PC-9 (cell line): ENCODE results near the gene ITGB5. TPM values are rescaled to one million over a fixed set of nuclear protein-coding genes. Genes with fewer than 3 reads are reported as not detected.

Source experiments
- BruUV-seq: library from RNA; stranded (reverse); fragments of 400-500 nt; replicated peaks from 2 replicates; lab custom pipeline; 2021; lab: Mats Ljungman, UMichigan
- CTCF ChIA-PET: fragments of 300-600 bp; sonication (Branson Sonifier 250); formaldehyde crosslinking; loops from one replicate; lab custom pipeline; 2022; ENCODE audit warnings: antibody characterized with exemption; lab: Charles Lee
- POLR2A ChIA-PET: fragments of 300-600 bp; sonication (Branson Sonifier 250); formaldehyde crosslinking; loops from one replicate; lab custom pipeline; 2022; ENCODE audit warnings: antibody characterized with exemption; ENCODE audit not compliant: unreplicated experiment; lab: Charles Lee
- DNase-seq, 2 experiments: peaks; one replicate each; pipeline versions ENCODE4 v3.0.0 to v3.0.0-alpha.2; 2015 to 2022; ENCODE audit warnings: mixed read lengths in 1 of 2
- H2AFZ ChIP-seq: fragments of 200-600 bp; sonication (generic); 2 replicates; pipeline ENCODE4 v1.8.1; 2017; ENCODE audit warnings: antibody characterized with exemption
- H3F3A ChIP-seq: fragments of 200-600 bp; sonication (generic); 2 replicates; pipeline ENCODE4 v1.8.1; 2017; ENCODE audit warnings: antibody characterized with exemption, mild to moderate bottlenecking, low read depth; ENCODE audit not compliant: insufficient read depth
- H3K27ac ChIP-seq: fragments of 200-600 bp; sonication (generic); 2 replicates; pipeline ENCODE4 v1.6.1; 2016; ENCODE audit warnings: mixed run types
- H3K27me3 ChIP-seq: fragments of 200-600 bp; sonication (generic); 2 replicates; pipeline ENCODE4 v1.6.1; 2016; ENCODE audit warnings: low read depth, mixed run types; ENCODE audit not compliant: insufficient read depth
- H3K36me3 ChIP-seq: fragments of 200-600 bp; sonication (generic); 2 replicates; pipeline ENCODE4 v1.6.1; 2016; ENCODE audit warnings: low read depth, mixed run types
- H3K4me1 ChIP-seq: fragments of 200-600 bp; sonication (generic); replicated peaks from 2 replicates; pipeline ENCODE4 v1.6.1; 2016; ENCODE audit warnings: mixed run types; ENCODE audit not compliant: insufficient read depth
- H3K4me2 ChIP-seq: fragments of 200-600 bp; sonication (generic); 2 replicates; pipeline ENCODE4 v1.6.1; 2017; ENCODE audit warnings: mixed run types
- H3K4me3 ChIP-seq: fragments of 200-600 bp; sonication (generic); 2 replicates; pipeline ENCODE4 v1.6.1; 2016; ENCODE audit warnings: mixed run types
- H3K79me2 ChIP-seq: fragments of 200-600 bp; sonication (generic); 2 replicates; pipeline ENCODE4 v1.6.1; 2017; ENCODE audit warnings: low read depth, mixed run types
- H3K9me2 ChIP-seq: fragments of 200-600 bp; sonication (generic); 2 replicates; pipeline ENCODE4 v1.8.1; 2017; ENCODE audit warnings: mild to moderate bottlenecking; ENCODE audit not compliant: insufficient read depth
- H3K9me3 ChIP-seq: fragments of 200-600 bp; sonication (generic); 2 replicates; pipeline ENCODE4 v1.8.1; 2016; ENCODE audit warnings: low read depth; ENCODE audit not compliant: insufficient read depth
- H4K20me1 ChIP-seq: fragments of 200-600 bp; sonication (generic); 2 replicates; pipeline ENCODE4 v1.8.1; 2017; ENCODE audit not compliant: insufficient read depth
- CTCF ChIP-seq: fragments of 200-600 bp; sonication (generic); conservative IDR thresholded peaks from 2 replicates; pipeline ENCODE4 v1.6.1; 2017; ENCODE audit warnings: mixed run types, antibody characterized with exemption, mild to moderate bottlenecking, moderate library complexity
- EZH2 ChIP-seq: fragments of 200-600 bp; sonication (generic); IDR thresholded peaks from 2 replicates; pipeline ENCODE4 v1.8.0; 2017; ENCODE audit warnings: antibody characterized with exemption, low read depth
- intact Hi-C: fragments of 100-400 bp; cut with micrococcal nuclease; formaldehyde crosslinking; loops from one replicate; pipeline ENCODE4 v1.10.0; 2022; ENCODE audit not compliant: unreplicated experiment
- total RNA-seq: library from RNA; stranded (reverse); gene quantifications from 2 replicates; pipeline ENCODE4 v1.2.3, GENCODE V29; 2021

ITGB5 gene
- total RNA-seq, 1 experiment from 2014 or later, result 226 TPM

- Histone ChIP-seq H3K9me2 (no peaks in the 10 kb centered on the region), H3K4me1 (peaks cover 5% of the 10 kb centered on the region; the same call in 1 of the 2 replicates), H3F3A (no peaks in the 10 kb centered on the region), H3K79me2 (no peaks in the 10 kb centered on the region), H3K36me3 (no peaks in the 10 kb centered on the region; the same call in 1 of the 2 replicates), H3K4me3 (no peak overlapping the region), H4K20me1 (peaks cover 3% of the 10 kb centered on the region; the same call in 1 of the 2 replicates), H3K9me3 (no peaks in the 10 kb centered on the region), H3K27ac (no peak overlapping the region), H2AFZ (no peak overlapping the region), H3K27me3 (no peaks in the 10 kb centered on the region), H3K4me2 (no peak overlapping the region)
- POLR2A ChIA-PET, result no interaction called here
- DNase-seq, result no peak
- CTCF ChIA-PET, result no interaction called here
- intact Hi-C loops, result no loop called here
- no TSS peak for BruUV-seq
- TF ChIP-seq EZH2 (no peak), CTCF (no peak)
These were observed 109.2 kb downstream of the ITGB5 start for GRCh38 chr3:124777762-124778470.

GRCh38 chr3:124776856-124777255 is 110.3 kb downstream of the ITGB5 start:
- Histone ChIP-seq H3F3A (no peaks in the 10 kb centered on the region), H3K4me1 (peaks cover 5% of the 10 kb centered on the region; the same call in 1 of the 2 replicates), H3K4me2 (no peak overlapping the region), H3K27me3 (no peaks in the 10 kb centered on the region), H3K79me2 (no peaks in the 10 kb centered on the region), H3K4me3 (no peak overlapping the region), H3K27ac (no peak overlapping the region), H3K9me3 (no peaks in the 10 kb centered on the region), H3K9me2 (no peaks in the 10 kb centered on the region), H2AFZ (no peak overlapping the region), H3K36me3 (no peaks in the 10 kb centered on the region; the same call in 1 of the 2 replicates), H4K20me1 (no peaks in the 10 kb centered on the region)
- CTCF ChIA-PET, result interaction anchor here (0.5 kb wide), 1 partner anchor 16 kb away, joined by 5 read pairs; no protein-coding TSS in a partner anchor
- intact Hi-C loops, result no loop called here
- no peak for TF ChIP-seq EZH2
- no peak for TF ChIP-seq CTCF
- BruUV-seq, result no TSS peak
- POLR2A ChIA-PET, result no interaction called here
- DNase-seq, result no peak

- intact Hi-C loops, result no loop called here
These were observed 111.3 kb downstream of the ITGB5 start for GRCh38 chr3:124775877-124776276.

More at GRCh38 chr3:124775877-124776276, 111.3 kb downstream of the ITGB5 start:
- H3K4me2 ChIP-seq, result no peak overlapping the region
- H3K9me3 ChIP-seq, result no peaks in the 10 kb centered on the region
- CTCF ChIA-PET, result no interaction called here
- H3K9me2 ChIP-seq, result no peaks in the 10 kb centered on the region
- TF ChIP-seq EZH2 (no peak), CTCF (no peak)
- no peak overlapping the region for H2AFZ ChIP-seq
- H3F3A ChIP-seq, result no peaks in the 10 kb centered on the region
- H3K27ac ChIP-seq, result no peak overlapping the region
- no peaks in the 10 kb centered on the region for H3K79me2 ChIP-seq
- H3K36me3 ChIP-seq, result no peaks in the 10 kb centered on the region; the same call in 1 of the 2 replicates
- no peak for DNase-seq
- no peaks in the 10 kb centered on the region for H3K27me3 ChIP-seq
- POLR2A ChIA-PET, result interaction anchor here (0.6 kb wide), 1 partner anchor 112 kb away, joined by 3 read pairs; the partner anchor contains the start of gene ITGB5
- peaks cover 5% of the 10 kb centered on the region; the same call in 1 of the 2 replicates for H3K4me1 ChIP-seq
- H4K20me1 ChIP-seq, result no peaks in the 10 kb centered on the region
- H3K4me3 ChIP-seq, result no peak overlapping the region
- no TSS peak for BruUV-seq
